AG04449 (cell line): ENCODE data around the gene CCM2.

Source experiments
- CTCF ChIA-PET: fragments of 350-600 bp; formaldehyde crosslinking; extraction: SDS; loops from one replicate; lab custom pipeline; 2021; ENCODE audit warnings: antibody characterized with exemption; lab: Yijun Ruan, JAX
- POLR2A ChIA-PET: fragments of 400-600, 350-600 bp; formaldehyde crosslinking; extraction: SDS; loops from one replicate; lab custom pipeline; 2020; ENCODE audit warnings: antibody characterized with exemption, inconsistent platforms; lab: Yijun Ruan, JAX
- DNase-seq: peaks from one replicate; pipeline ENCODE4 v3.0.0-alpha.2; 2010; ENCODE audit warnings: low read depth, low spot score
- H3K4me3 ChIP-seq: 2 replicates; pipeline ENCODE4 v1.5.1; 2011; ENCODE audit warnings: low read depth, mild to moderate bottlenecking, control low read depth, low read length
- TF ChIP-seq, protein P1 (sequence below): IDR thresholded peaks from one replicate; pipeline ENCODE4 v1.5.1; 2011; ENCODE audit warnings: mild to moderate bottlenecking, moderate library complexity, low read length, control low read depth, inconsistent platforms; ENCODE audit not compliant: insufficient read depth; ENCODE audit errors: missing control alignments

CCM2 gene

DNA sequence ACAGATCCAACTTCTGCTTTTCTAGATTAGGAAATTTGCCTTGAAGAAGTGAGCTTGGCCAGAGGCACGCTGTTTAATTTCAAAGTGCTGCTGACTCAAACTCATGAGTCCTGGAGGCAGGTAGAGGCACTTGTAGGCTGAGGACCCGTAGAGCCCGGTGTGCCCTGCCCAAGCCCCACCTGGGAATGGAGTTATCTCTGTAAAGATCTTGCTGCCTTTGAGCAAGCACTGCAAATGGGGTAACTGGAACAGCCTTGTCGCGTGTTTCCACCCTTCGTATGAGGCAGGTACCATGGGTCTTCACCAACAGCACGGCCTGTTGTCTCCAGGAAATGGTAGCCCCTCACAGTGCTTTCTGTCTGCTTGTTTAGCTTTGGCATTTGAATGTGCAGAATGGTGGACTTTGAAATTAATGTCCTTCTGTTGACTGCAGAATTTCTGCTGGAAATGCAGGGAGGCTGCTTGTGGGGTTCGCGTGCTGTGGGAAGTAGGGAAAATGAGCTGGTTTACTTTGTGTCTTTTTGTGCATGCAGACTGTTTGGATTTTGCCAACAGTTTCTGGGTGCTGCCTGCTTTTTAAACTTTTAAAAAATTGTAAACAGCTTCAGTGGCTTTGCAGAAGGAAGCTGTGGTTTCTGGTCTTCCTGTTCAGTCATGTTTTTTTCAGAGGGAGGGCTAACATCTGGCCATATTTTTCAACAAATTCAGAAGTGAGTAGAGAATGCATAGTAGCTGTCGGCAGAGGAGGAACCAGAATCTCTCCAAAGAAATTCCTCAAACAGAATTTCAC lies 27.2 kb downstream of the CCM2 start:
- ChIA-PET POLR2A (no interaction called here), CTCF (interaction anchor here (1.1 kb wide), 1 partner anchor 170 kb away, joined by 3 read pairs; no protein-coding TSS in a partner anchor)
- H3K4me3 ChIP-seq = no peak overlapping the region
- DNase-seq = no peak
- TF ChIP-seq, protein P1, sequence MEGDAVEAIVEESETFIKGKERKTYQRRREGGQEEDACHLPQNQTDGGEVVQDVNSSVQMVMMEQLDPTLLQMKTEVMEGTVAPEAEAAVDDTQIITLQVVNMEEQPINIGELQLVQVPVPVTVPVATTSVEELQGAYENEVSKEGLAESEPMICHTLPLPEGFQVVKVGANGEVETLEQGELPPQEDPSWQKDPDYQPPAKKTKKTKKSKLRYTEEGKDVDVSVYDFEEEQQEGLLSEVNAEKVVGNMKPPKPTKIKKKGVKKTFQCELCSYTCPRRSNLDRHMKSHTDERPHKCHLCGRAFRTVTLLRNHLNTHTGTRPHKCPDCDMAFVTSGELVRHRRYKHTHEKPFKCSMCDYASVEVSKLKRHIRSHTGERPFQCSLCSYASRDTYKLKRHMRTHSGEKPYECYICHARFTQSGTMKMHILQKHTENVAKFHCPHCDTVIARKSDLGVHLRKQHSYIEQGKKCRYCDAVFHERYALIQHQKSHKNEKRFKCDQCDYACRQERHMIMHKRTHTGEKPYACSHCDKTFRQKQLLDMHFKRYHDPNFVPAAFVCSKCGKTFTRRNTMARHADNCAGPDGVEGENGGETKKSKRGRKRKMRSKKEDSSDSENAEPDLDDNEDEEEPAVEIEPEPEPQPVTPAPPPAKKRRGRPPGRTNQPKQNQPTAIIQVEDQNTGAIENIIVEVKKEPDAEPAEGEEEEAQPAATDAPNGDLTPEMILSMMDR = no peak

DNA sequence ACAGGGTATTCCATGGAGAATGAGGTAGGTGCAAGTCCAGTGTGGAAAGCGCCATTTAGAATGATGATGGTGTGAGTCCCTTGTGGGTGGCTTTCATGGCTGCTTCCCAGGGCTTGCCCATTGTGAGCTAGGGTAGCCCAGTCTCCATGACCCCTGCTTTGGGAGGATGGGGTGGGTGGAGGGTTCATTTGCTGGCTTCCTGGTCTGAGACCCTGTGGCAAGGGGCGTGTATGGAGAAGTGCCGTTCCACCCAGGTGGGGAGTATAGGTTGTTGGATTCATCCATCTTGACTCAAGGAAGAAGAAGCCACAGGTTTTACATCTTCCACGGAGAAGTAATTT lies 27.7 kb downstream of the CCM2 start:
- CTCF ChIA-PET = interaction anchor here (1.1 kb wide), 1 partner anchor 171 kb away, joined by 3 read pairs; no protein-coding TSS in a partner anchor
- TF ChIP-seq, protein P1 = no peak
- DNase-seq = no peak
- POLR2A ChIA-PET = no interaction called here
- no peak overlapping the region for H3K4me3 ChIP-seq

DNA sequence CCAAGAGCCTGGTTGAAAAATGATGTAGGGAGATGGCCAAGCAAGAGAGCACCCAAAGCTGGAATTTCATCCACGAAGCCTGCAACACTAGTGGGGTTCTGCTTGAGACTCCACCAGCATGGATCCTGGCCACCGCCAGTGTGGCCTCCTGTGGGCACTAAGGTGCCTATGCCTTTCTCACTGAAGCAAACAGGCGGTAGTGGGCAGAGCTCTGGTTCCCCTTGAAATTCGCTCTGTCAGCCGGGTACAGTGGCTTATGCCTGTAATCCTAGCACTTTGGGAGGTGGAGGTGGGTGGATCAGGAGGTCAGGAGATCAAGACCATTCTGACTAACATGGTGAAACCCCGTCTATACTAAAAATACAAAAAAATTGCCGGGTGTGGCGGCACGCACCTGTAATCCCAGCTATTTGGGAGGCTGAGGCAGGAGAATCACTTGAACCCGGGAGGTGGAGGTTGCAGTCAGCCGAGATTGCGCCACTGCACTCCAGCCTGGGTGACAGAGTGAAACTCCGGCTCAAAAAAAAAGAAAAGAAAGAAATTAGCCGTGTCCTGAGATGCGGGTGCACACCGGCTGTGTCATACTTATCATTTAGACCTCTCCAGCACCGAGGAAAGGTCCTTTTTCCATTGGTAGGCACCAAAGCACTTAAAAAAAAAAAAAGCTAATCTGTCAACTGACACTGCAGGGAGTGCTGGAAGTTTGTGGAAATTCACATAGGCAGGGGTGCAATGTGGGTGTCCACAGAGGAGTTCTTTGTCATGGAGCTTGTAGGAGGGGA lies 28.3 kb downstream of the CCM2 start:
- POLR2A ChIA-PET = no interaction called here
- CTCF ChIA-PET = interaction anchor here (1.1 kb wide), 1 partner anchor 171 kb away, joined by 3 read pairs; no protein-coding TSS in a partner anchor

DNA sequence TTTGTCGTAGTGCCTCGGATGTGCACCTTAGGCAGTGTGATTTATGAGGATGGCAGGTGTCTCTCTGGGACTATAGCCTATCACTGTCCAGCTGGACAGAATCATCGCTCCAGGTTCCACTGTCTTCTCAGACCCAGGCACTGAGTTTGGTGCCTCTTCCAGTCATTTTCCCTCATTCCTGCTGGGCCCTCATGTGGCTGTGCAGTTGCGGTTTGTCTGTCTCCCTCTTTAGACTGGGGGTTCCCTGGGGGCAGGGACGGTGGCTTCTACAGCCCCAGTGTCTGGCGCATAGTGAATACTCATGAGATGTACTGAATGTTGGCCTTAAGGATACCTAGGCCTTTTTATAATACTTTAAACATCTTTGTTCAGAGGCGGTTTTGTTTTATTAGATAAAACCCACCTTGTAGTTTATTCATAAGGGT lies 28.9 kb downstream of the CCM2 start:
- no peak overlapping the region for H3K4me3 ChIP-seq
- ChIA-PET CTCF (no interaction called here), POLR2A (no interaction called here)
- no peak for DNase-seq
- TF ChIP-seq, protein P1 = no peak

More for the DNA sequence above, 28.3 kb downstream of the CCM2 start:
- TF ChIP-seq, protein P1 = no peak
- H3K4me3 ChIP-seq = no peak overlapping the region
- DNase-seq = no peak

DNA sequence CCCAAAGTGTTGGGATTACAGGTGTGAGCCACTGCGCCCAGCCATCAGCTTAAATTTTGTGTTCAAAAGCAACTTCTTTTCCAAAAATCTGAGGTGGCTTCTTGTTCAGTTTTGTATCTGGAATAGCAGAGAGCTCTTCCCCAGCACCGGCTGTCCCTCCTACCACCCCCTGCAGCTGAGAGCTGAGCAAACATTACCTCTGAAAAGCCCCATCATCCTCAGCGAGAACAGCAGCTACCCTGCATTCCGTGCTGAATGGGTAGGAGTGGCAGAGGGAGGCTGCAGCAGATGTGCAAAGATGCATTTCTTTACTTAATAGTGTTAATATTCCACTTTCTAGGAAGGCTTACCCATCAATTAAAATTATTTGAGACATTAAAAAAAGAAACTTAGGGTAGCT lies 31.8 kb downstream of the CCM2 start:
- H3K4me3 ChIP-seq = no peak overlapping the region
- TF ChIP-seq, protein P1 = no peak
- CTCF ChIA-PET = no interaction called here
- no peak for DNase-seq
- POLR2A ChIA-PET = no interaction called here

DNA sequence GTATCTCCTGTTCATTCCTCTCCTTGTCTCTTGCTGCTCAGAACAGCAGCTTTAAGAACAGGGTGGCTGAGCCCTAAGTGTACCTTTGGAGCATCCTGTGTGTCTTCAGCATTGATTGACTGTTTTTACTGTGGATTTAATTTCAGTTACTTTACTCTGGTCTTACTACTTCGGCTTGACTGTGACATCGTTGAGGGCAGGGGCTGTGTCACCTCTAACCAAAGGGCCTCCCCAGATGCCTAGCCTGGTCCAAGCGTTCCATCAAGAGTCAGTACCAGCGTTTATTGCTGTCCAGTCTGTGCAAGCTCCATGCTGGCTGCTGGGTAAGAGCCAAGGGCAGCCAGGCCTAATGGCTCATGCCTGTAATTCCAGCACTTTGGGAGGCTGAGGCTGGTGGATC lies 32.4 kb downstream of the CCM2 start:
- CTCF ChIA-PET = no interaction called here
- TF ChIP-seq, protein P1 = no peak
- H3K4me3 ChIP-seq = no peak overlapping the region
- DNase-seq = no peak
- POLR2A ChIA-PET = no interaction called here
